Sigmoid colon (tissue), 7 donors: ENCODE results near the gene SLC24A4. TPM values are rescaled to one million over a fixed set of nuclear protein-coding genes. Genes with fewer than 3 reads are reported as not detected.

ENCODE experiments used
- DNase-seq: peaks from one replicate; pipeline ENCODE4 v3.0.0-alpha.2; 2019
- H3K27ac ChIP-seq, 4 donors: fragments of 200-600 bp; sonication (generic); one replicate each; pipeline ENCODE4 v1.5.1; 2016 to 2019; ENCODE audit warnings: mild to moderate bottlenecking in 1 of 4
- H3K27me3 ChIP-seq, 3 donors: fragments of 200-600 bp; sonication (generic); one replicate each; pipeline ENCODE4 v1.5.1; 2019; ENCODE audit warnings: mild to moderate bottlenecking in 1 of 3
- H3K36me3 ChIP-seq, 4 donors: fragments of 200-600 bp; sonication (generic); one replicate each; pipeline ENCODE4 v1.5.1; 2016 to 2019
- H3K4me1 ChIP-seq, 4 donors: fragments of 200-600 bp; sonication (generic); one replicate each; pipeline ENCODE4 v1.5.1; 2017 to 2019
- H3K4me3 ChIP-seq, 4 donors: fragments of 200-600 bp; sonication (generic); one replicate each; pipeline ENCODE4 v1.5.1; 2017 to 2019; ENCODE audit warnings: mild to moderate bottlenecking in 2 of 4, moderate library complexity in 1 of 4
- H3K9me3 ChIP-seq, 4 donors: fragments of 200-600 bp in 3 of 4; sonication (generic) in 3 of 4; one replicate each; pipeline versions ENCODE4 v1.5.1 to v1.6.1; 2013 to 2019
- EP300 ChIP-seq, 4 donors: sonication (generic); formaldehyde crosslinking; IDR thresholded peaks; one replicate each; pipeline ENCODE4 v1.6.1; 2017; ENCODE audit warnings: antibody characterized with exemption in 4 of 4
- POLR2A ChIP-seq, 2 donors: fragments of 450-650 bp; IDR thresholded peaks; one replicate each; pipeline ENCODE4 v1.6.1; 2016; ENCODE audit warnings: antibody characterized with exemption in 2 of 2, mild to moderate bottlenecking in 2 of 2, moderate library complexity in 2 of 2
- POLR2AphosphoS5 ChIP-seq, 4 donors: sonication (generic); formaldehyde crosslinking; IDR thresholded peaks; one replicate each; pipeline ENCODE4 v1.6.1; 2017; ENCODE audit warnings: antibody characterized with exemption in 4 of 4
- WGBS, 2 donors: extraction: QIAGEN DNeasy Blood & Tissue Kit; methylation state at CpG; one replicate each; pipeline ENCODE4 v1.1.7; 2013; 5-methylcytosine and 5-hydroxymethylcytosine counted together
- intact Hi-C: fragments of 100-400 bp; cut with DNase I; formaldehyde crosslinking; loops from one replicate; pipeline ENCODE4 v1.15.1; 2023
- polyA plus RNA-seq, 3 donors: library from polyadenylated mRNA; stranded (reverse); fragments of 200-250 nt; gene quantifications; one replicate each; pipeline ENCODE4 v1.2.3, GENCODE V29; 2013
- total RNA-seq, 4 donors: library from RNA; depleted of rRNA; stranded (reverse); fragments of >200 nt; gene quantifications; one replicate each; pipeline ENCODE4 v1.1.0, GENCODE V29; 2016
- TF ChIP-seq, protein P1 (sequence below), 4 experiments: fragments of 450-650 bp in 3 of 4; fragments of 200-600 bp in 1 of 4; IDR thresholded peaks; one replicate each; pipeline ENCODE4 v1.5.1; 2016 to 2019; ENCODE audit warnings: antibody characterized with exemption in 4 of 4, mild to moderate bottlenecking in 3 of 4, moderate library complexity in 2 of 4
- donor health status: healthy with polysubstance abuse.
- donor health status: Bipolar disorder and iron deficiency.
- donor health status: healthy.

SLC24A4 gene
- total and polyA plus RNA-seq, 7 donors: under 0.01 to 1.4 (median 0.77) TPM; not detected in 1

DNA sequence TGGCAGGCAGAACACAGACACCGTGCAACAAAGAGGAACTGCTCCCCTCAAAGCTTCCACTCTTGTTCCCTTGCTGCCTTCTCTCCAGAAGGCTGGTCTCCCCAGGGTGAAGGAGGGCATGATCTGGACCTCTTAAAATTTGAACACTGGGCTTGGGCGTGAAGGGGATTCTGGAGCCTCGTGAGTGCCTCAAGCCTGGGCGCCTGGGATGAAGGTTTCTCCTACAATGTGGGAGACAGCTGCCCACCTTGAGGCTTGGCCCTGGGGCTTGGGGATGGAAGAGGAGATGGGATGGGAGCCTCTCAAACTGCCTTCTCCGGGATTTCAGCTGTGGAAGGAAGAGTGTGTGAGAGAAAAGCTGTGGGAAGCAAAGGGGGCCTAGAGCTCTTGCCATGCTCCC is 182.9 kb downstream of the SLC24A4 start:
- Histone ChIP-seq H3K4me3 (no peak overlapping the region), H3K4me1 (peaks cover 0 to 12% (median 6%) of the 10 kb centered on the region in 4 donors), H3K27ac (no peak overlapping the region), H3K36me3 (no peaks in the 10 kb centered on the region), H3K27me3 (no peaks in the 10 kb centered on the region), H3K9me3 (no peaks in the 10 kb centered on the region)
- peak; percentile 18 for DNase-seq
- 93 to 95% methylated on average over 5 of the region's 5 CpGs for WGBS, 2 donors
- no peak for TF ChIP-seq POLR2A (IDR thresholded peaks at IDR 0.05)
- no peak for TF ChIP-seq EP300 (IDR thresholded peaks at IDR 0.05)
- TF ChIP-seq POLR2AphosphoS5 (IDR thresholded peaks at IDR 0.05): no peak
- intact Hi-C loops: no loop called here

DNA sequence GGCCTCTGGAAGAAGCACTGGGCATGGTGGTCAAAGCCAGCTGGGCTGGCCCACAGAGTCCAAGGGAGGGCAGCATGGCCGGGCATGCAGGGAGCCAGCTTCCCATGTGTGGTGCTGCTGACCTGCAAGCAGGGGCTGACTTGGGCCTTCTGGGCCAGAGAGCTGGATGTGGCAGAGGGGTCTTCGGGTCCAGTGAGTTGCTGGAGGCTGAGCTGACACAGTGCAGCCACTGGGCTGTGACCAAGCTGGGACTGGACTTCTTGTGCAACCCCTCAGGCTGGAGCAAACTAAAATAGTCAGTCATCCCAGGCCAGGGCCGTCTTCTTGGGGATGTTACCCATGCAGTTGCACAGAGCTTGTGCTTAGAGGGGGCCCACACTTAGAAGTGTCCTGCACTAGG is 183.3 kb downstream of the SLC24A4 start:
- Histone ChIP-seq H3K27me3 (no peaks in the 10 kb centered on the region), H3K4me1 (peaks cover 0 to 14% (median 10%) of the 10 kb centered on the region in 4 donors), H3K36me3 (no peaks in the 10 kb centered on the region), H3K9me3 (no peaks in the 10 kb centered on the region), H3K27ac (no peak overlapping the region), H3K4me3 (no peak overlapping the region)
- peak; percentile 61 for DNase-seq
- 92 to 94% methylated on average over 3 of the region's 3 CpGs for WGBS, 2 donors
- intact Hi-C loops: no loop called here
- TF ChIP-seq POLR2AphosphoS5 (IDR thresholded peaks at IDR 0.05) (no peak), POLR2A (IDR thresholded peaks at IDR 0.05) (no peak), EP300 (IDR thresholded peaks at IDR 0.05) (no peak)
- TF ChIP-seq, protein P1, sequence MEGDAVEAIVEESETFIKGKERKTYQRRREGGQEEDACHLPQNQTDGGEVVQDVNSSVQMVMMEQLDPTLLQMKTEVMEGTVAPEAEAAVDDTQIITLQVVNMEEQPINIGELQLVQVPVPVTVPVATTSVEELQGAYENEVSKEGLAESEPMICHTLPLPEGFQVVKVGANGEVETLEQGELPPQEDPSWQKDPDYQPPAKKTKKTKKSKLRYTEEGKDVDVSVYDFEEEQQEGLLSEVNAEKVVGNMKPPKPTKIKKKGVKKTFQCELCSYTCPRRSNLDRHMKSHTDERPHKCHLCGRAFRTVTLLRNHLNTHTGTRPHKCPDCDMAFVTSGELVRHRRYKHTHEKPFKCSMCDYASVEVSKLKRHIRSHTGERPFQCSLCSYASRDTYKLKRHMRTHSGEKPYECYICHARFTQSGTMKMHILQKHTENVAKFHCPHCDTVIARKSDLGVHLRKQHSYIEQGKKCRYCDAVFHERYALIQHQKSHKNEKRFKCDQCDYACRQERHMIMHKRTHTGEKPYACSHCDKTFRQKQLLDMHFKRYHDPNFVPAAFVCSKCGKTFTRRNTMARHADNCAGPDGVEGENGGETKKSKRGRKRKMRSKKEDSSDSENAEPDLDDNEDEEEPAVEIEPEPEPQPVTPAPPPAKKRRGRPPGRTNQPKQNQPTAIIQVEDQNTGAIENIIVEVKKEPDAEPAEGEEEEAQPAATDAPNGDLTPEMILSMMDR (IDR thresholded peaks at IDR 0.05): no peak

DNA sequence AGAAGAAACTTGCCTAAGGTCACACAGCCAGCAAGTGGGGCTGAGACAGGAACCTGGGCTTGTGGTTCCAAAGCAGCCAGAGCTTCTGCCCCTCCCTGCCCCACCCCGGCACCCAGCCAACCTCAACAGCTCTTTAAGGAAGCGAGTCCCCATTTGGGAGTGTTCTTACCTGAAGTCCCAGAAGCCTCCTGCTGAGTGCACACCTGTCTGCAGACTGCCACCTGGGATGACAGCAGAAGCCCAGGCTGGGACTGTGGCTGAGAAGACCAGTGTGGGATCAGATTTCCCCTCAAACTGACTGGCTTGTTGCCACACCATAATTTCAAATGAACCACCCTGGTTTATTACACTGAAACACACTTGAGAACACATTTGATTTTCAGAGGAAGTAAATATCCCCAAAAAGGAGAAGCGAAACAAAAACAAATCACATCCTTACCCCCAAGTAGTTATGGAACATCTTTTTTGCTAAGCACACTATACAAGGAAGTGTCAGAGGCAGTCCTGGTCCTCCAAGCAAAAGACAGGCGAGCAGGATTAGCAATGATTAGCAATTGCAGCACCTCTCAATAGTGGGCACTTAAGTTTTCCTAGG is 184.3 kb downstream of the SLC24A4 start:
- no peaks in the 10 kb centered on the region for H3K9me3 ChIP-seq
- H3K4me3 ChIP-seq: no peak overlapping the region
- intact Hi-C loops: no loop called here
- WGBS, 2 donors: 14 to 40% methylated on average over 4 of the region's 4 CpGs
- no peaks in the 10 kb centered on the region for H3K36me3 ChIP-seq
- no peaks in the 10 kb centered on the region for H3K27me3 ChIP-seq
- TF ChIP-seq POLR2AphosphoS5 (IDR thresholded peaks at IDR 0.05) (no peak), EP300 (IDR thresholded peaks at IDR 0.05) (no peak), POLR2A (IDR thresholded peaks at IDR 0.05) (no peak)
- TF ChIP-seq, protein P1 (IDR thresholded peaks at IDR 0.05): no peak
- H3K27ac ChIP-seq: no peak overlapping the region
- peaks cover 0 to 24% (median 17%) of the 10 kb centered on the region in 4 donors for H3K4me1 ChIP-seq
- peak; percentile 69 for DNase-seq

DNA sequence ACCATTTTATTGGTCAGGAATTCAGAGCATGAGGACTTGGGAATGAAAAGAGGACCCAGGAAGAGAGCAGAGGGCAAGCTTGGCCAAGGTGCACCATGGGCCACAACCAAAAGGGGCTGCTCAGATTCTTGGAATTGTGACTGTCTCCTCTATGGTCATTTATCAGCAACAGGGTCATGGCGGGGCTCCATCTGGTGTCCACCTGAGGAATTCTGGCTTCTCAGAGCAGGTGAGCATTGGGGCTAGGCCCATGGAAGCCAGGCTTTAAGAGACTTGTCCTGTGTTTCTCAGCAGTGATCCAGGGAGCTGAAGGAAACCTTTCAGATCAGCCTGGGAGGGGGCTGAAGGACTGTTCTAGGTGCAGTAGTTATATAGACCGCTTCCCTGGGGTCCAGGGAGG is 188.0 kb downstream of the SLC24A4 start:
- Histone ChIP-seq H3K27me3 (no peaks in the 10 kb centered on the region), H3K27ac (peak overlapping the region; percentile 8 to 99 (median 92)), H3K9me3 (no peaks in the 10 kb centered on the region), H3K4me1 (peaks cover 0 to 44% (median 32%) of the 10 kb centered on the region in 4 donors), H3K36me3 (no peaks in the 10 kb centered on the region), H3K4me3 (no peak overlapping the region)
- intact Hi-C loops: loop anchor here (5.0 to 10.0 kb wide), 2 partner anchors 171 to 284 kb away; partner anchors contain the start of gene GOLGA5
- peak; percentile 58 for DNase-seq
- 87 to 93% methylated on average over 2 of the region's 2 CpGs for whole genome bisulfite sequencing, 2 donors
- TF ChIP-seq POLR2AphosphoS5 (IDR thresholded peaks at IDR 0.05) (no peak), POLR2A (IDR thresholded peaks at IDR 0.05) (no peak), EP300 (IDR thresholded peaks at IDR 0.05) (no peak)
- TF ChIP-seq, protein P1 (IDR thresholded peaks at IDR 0.05): no peak

DNA sequence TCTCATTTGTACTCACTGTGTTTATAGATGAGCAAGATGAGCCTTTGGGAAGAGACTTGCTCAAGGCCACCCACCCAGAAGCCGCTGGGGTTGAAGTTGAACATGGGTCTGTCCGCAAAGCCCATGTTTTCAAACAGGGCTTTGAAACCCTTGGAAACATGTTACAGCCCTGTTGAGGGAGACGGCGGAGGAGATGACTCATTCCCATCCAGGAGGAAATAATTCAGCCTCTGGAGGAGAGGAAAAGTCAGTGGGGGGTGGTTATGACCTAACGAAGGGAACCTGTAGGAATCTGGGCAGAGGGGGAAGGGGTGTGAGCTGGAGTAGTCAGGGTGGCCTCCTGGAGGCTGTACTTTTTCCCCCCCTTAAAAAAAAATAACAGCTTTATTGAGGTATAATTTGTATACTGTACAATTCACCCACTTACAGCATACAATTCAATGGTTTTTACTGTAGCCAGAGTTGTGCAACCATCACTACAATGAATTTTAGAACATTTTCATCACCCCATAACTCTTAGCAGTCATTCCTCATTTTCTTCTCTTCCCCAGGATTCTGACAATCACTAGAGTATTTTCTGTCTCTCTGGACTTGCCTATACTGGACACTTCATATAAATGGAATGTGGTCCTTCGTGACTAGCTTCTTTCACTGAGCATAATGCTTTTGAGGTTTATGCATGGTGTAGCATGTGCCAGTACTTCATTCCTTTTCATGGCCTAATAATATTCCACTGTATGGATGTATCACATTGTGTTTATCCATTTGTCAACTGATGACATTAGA is 188.7 kb downstream of the SLC24A4 start:
- WGBS, 2 donors: 25 to 60% methylated on average over 6 of the region's 6 CpGs
- H3K27ac ChIP-seq: peak overlapping the region; percentile 8 to 99 (median 92)
- peaks cover 0 to 50% (median 35%) of the 10 kb centered on the region in 4 donors for H3K4me1 ChIP-seq
- DNase-seq: peak; percentile 65
- no peaks in the 10 kb centered on the region for H3K36me3 ChIP-seq
- no peak overlapping the region for H3K4me3 ChIP-seq
- TF ChIP-seq, protein P1 (IDR thresholded peaks at IDR 0.05): no peak
- peak in 1 of 4 donors; percentile 51 for TF ChIP-seq POLR2AphosphoS5 (IDR thresholded peaks at IDR 0.05)
- no peaks in the 10 kb centered on the region for H3K27me3 ChIP-seq
- intact Hi-C loops: loop anchor here (2.0 to 10.0 kb wide), 3 partner anchors 91 to 283 kb away; partner anchors contain the start of gene GOLGA5
- no peaks in the 10 kb centered on the region for H3K9me3 ChIP-seq
